Measurements from ENCODE around the gene RPLP2. TPM values are rescaled to one million over a fixed set of nuclear protein-coding genes. Genes with fewer than 3 reads are reported as not detected.

RPLP2 gene
- total and polyA plus RNA-seq, 5 donors from 2014 or later, result 2,313 to 3,705 (median 2,852) TPM

GRCh38 chr11:843818-844692 is 34.3 kb downstream of the RPLP2 start:
- ATAC-seq (ENCODE audit: low read depth in 2 of 2), result no peak
- H3K4me3 ChIP-seq (ENCODE audit: low read depth, low read length), result no peak overlapping the region
- no peak overlapping the region for H3K27ac ChIP-seq (ENCODE audit: insufficient read depth, low read length, poor library complexity, severe bottlenecking)
- H3K4me1 ChIP-seq (ENCODE audit: control insufficient read depth, insufficient read depth, low read length, poor library complexity, severe bottlenecking), result peaks cover 44% of the 10 kb centered on the region
- no peaks in the 10 kb centered on the region for H3K27me3 ChIP-seq (ENCODE audit: control insufficient read depth, insufficient read depth, low read length)
- H3K27me3 Mint-ChIP-seq, result peaks cover 24% of the 10 kb centered on the region
- no peak for DNase-seq
- no peak overlapping the region for H3K27ac Mint-ChIP-seq
- peaks cover 3% of the 10 kb centered on the region for H3K36me3 ChIP-seq (ENCODE audit: control insufficient read depth, insufficient read depth, low read length)
- no peaks in the 10 kb centered on the region for H3K9me3 ChIP-seq (ENCODE audit: control insufficient read depth in 2 of 2, low read length in 2 of 2)
- no peaks in the 10 kb centered on the region for H3K36me3 Mint-ChIP-seq
- H3K9me3 Mint-ChIP-seq, result no peaks in the 10 kb centered on the region
- peak overlapping the region; percentile 76 to 85 (median 84) for H3K4me3 Mint-ChIP-seq
- H3K4me1 Mint-ChIP-seq, result peaks cover 0 to 35% (median 6%) of the 10 kb centered on the region in 4 donors

DNA sequence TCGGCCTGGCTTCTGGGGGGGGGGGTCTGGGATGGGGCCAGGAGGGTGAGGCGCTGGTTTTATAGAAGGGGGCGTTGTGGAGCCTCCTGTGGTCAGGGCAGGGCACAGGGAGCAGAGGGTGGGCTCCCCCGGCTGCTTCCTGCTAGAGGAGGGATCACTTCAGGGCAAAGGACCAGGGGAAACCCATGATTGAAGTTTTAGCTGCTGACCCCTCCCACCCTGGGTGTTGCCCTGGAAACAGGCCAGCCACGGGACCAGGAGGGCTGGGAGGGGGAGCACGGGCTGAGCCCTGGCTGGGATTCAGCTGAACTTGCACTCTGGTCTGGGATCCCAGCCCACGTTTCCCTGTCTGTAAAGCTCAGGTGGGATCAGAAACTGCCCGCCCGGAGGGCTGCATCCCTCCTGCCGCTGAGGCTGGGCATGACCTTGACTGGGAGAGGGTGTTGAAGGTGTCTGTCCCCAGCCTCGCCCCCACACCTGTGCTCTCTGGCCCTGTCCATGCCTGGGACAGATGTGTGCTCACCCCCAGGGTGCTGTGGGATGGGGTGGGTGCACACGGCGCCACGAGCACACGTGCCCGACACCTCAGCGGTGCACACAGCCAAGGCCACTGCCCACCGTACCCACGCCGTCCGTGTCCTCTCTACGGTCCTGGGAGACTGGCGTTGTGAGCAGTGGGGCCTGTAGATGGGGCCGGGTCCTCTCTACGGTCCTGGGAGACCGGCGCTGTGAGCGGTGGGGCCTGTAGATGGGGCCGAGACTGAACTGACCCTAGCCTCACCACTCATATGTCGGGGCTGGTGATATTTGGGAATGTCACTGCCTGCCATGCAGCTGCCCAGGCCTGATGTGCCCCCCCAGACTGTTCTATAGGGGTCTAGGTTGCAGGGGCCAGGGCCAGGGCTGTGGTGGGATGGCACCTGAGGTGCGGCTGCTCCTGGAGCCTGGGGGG is 35.2 kb downstream of the RPLP2 start:
- peaks cover under 1% of the 10 kb centered on the region for H3K36me3 ChIP-seq (ENCODE audit: control insufficient read depth, insufficient read depth, low read length)
- H3K9me3 ChIP-seq (ENCODE audit: control insufficient read depth in 2 of 2, low read length in 2 of 2), result no peaks in the 10 kb centered on the region
- peaks cover 0 to 34% (median 6%) of the 10 kb centered on the region in 4 donors for H3K4me1 Mint-ChIP-seq
- no peaks in the 10 kb centered on the region for H3K27me3 ChIP-seq (ENCODE audit: control insufficient read depth, insufficient read depth, low read length)
- H3K4me3 Mint-ChIP-seq, result peak overlapping the region in 2 of 4 donors; percentile 19 to 27
- ATAC-seq (ENCODE audit: low read depth in 2 of 2), result no peak
- H3K4me3 ChIP-seq (ENCODE audit: low read depth, low read length), result no peak overlapping the region
- no peaks in the 10 kb centered on the region for H3K9me3 Mint-ChIP-seq
- peaks cover 24% of the 10 kb centered on the region for H3K27me3 Mint-ChIP-seq
- H3K4me1 ChIP-seq (ENCODE audit: control insufficient read depth, insufficient read depth, low read length, poor library complexity, severe bottlenecking), result peaks cover 49% of the 10 kb centered on the region
- H3K36me3 Mint-ChIP-seq, result no peaks in the 10 kb centered on the region
- no peak overlapping the region for H3K27ac Mint-ChIP-seq
- H3K27ac ChIP-seq (ENCODE audit: insufficient read depth, low read length, poor library complexity, severe bottlenecking), result no peak overlapping the region
- DNase-seq, result no peak

DNA sequence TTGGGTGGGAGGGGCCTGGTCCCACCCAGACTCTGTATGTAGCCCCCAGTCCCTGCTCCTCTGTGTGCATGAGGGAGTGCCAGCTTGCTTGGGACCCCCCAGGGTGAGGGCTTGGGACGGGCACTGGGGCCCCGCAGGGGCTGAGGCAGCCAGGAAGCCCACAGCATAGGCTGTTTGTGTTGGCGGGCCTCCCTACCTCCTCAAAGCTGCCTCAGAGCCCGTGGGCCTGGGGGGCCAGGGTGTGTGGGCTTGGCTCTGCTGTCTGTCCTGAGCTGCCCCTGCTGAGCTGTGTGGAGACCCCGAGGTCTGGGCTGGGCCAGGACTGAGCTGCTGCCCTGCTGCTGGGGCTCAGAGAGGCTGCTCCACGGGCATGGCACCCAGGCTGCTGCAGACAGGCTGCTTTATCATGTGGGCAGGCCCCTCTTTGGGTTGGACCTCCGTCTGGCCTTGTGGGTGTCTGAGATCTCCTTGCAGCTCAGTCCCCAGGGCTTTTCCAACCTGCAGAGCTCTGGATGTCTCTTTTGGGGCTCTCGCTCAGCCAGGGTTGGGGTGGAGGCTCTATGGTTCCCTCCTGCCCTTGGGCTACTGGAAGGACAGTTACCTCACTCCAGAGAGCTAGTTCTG is 36.2 kb downstream of the RPLP2 start:
- Histone ChIP-seq H3K9me3 (ENCODE audit: control insufficient read depth in 2 of 2, low read length in 2 of 2) (no peaks in the 10 kb centered on the region), H3K27ac (ENCODE audit: insufficient read depth, low read length, poor library complexity, severe bottlenecking) (no peak overlapping the region), H3K27me3 (ENCODE audit: control insufficient read depth, insufficient read depth, low read length) (no peaks in the 10 kb centered on the region), H3K4me1 (ENCODE audit: control insufficient read depth, insufficient read depth, low read length, poor library complexity, severe bottlenecking) (peaks cover 45% of the 10 kb centered on the region), H3K4me3 (ENCODE audit: low read depth, low read length) (no peak overlapping the region), H3K36me3 (ENCODE audit: control insufficient read depth, insufficient read depth, low read length) (no peaks in the 10 kb centered on the region)
- H3K9me3 Mint-ChIP-seq, result no peaks in the 10 kb centered on the region
- peaks cover 0 to 24% (median 3%) of the 10 kb centered on the region in 4 donors for H3K4me1 Mint-ChIP-seq
- H3K27ac Mint-ChIP-seq, result peak overlapping the region in 1 of 3 donors; percentile 69
- H3K27me3 Mint-ChIP-seq, result peaks cover 25% of the 10 kb centered on the region
- peak overlapping the region in 3 of 4 donors; percentile 19 to 27 (median 22) for H3K4me3 Mint-ChIP-seq
- H3K36me3 Mint-ChIP-seq, result no peaks in the 10 kb centered on the region
- no peak for ATAC-seq (ENCODE audit: low read depth in 2 of 2)
- DNase-seq, result no peak

DNA sequence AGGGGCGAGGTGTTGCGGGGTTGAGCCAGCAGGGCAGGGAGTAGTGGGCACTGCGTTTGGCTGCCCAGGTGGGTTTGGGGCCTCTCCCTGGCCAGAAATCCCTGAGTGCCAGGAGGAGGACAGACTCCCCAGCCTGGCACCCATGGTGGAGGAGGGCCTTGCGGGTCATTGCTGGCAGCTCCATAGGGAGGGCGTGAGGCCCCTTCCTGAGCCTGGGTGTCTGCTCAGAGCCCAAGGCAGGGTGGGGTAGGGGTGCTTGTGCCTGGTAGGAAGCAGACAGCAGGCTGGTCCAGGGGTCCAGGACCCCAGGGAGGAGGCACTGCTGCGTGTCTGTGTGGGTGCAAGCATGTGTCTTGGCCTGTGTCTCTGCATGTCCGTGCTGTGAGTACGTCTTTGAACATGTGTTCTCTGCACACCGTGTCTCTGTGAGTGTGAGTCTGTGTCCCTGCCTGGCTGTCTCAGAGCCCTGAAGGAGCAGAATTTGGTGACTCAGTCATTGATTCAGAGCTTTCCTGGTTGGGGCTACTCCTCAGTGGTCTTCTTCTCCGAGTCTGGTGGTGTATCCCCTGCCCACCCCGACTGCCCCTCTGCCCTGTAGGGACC is 36.8 kb downstream of the RPLP2 start:
- no peaks in the 10 kb centered on the region for H3K36me3 ChIP-seq (ENCODE audit: control insufficient read depth, insufficient read depth, low read length)
- Mint-ChIP-seq H3K4me1 (peaks cover 0 to 19% (median 3%) of the 10 kb centered on the region in 4 donors), H3K36me3 (no peaks in the 10 kb centered on the region), H3K27ac (no peak overlapping the region), H3K9me3 (no peaks in the 10 kb centered on the region), H3K4me3 (peak overlapping the region in 2 of 4 donors; percentile 22 to 39), H3K27me3 (peaks cover 29% of the 10 kb centered on the region)
- ATAC-seq (ENCODE audit: low read depth in 2 of 2) (no peak), DNase-seq (no peak)
- no peaks in the 10 kb centered on the region for H3K27me3 ChIP-seq (ENCODE audit: control insufficient read depth, insufficient read depth, low read length)
- H3K9me3 ChIP-seq (ENCODE audit: control insufficient read depth in 2 of 2, low read length in 2 of 2), result no peaks in the 10 kb centered on the region
- peaks cover 39% of the 10 kb centered on the region for H3K4me1 ChIP-seq (ENCODE audit: control insufficient read depth, insufficient read depth, low read length, poor library complexity, severe bottlenecking)
- H3K4me3 ChIP-seq (ENCODE audit: low read depth, low read length), result no peak overlapping the region
- H3K27ac ChIP-seq (ENCODE audit: insufficient read depth, low read length, poor library complexity, severe bottlenecking), result no peak overlapping the region

- H3K27ac Mint-ChIP-seq, result no peak overlapping the region
- H3K27me3 Mint-ChIP-seq, result peaks cover 33% of the 10 kb centered on the region
- H3K4me3 ChIP-seq (ENCODE audit: low read depth, low read length), result no peak overlapping the region
- peaks cover 0 to 21% (median 3%) of the 10 kb centered on the region in 4 donors for H3K4me1 Mint-ChIP-seq
- H3K27ac ChIP-seq (ENCODE audit: insufficient read depth, low read length, poor library complexity, severe bottlenecking), result no peak overlapping the region
- no peaks in the 10 kb centered on the region for H3K36me3 ChIP-seq (ENCODE audit: control insufficient read depth, insufficient read depth, low read length)
- no peaks in the 10 kb centered on the region for H3K27me3 ChIP-seq (ENCODE audit: control insufficient read depth, insufficient read depth, low read length)
- H3K9me3 ChIP-seq (ENCODE audit: control insufficient read depth in 2 of 2, low read length in 2 of 2), result no peaks in the 10 kb centered on the region
- no peak overlapping the region for H3K4me3 Mint-ChIP-seq
- H3K36me3 Mint-ChIP-seq, result no peaks in the 10 kb centered on the region
- no peak for DNase-seq
- no peak for ATAC-seq (ENCODE audit: low read depth in 2 of 2)
- H3K4me1 ChIP-seq (ENCODE audit: control insufficient read depth, insufficient read depth, low read length, poor library complexity, severe bottlenecking), result peaks cover 32% of the 10 kb centered on the region
- no peaks in the 10 kb centered on the region for H3K9me3 Mint-ChIP-seq
These were observed 38.1 kb downstream of the RPLP2 start for GRCh38 chr11:847876-848275.

DNA sequence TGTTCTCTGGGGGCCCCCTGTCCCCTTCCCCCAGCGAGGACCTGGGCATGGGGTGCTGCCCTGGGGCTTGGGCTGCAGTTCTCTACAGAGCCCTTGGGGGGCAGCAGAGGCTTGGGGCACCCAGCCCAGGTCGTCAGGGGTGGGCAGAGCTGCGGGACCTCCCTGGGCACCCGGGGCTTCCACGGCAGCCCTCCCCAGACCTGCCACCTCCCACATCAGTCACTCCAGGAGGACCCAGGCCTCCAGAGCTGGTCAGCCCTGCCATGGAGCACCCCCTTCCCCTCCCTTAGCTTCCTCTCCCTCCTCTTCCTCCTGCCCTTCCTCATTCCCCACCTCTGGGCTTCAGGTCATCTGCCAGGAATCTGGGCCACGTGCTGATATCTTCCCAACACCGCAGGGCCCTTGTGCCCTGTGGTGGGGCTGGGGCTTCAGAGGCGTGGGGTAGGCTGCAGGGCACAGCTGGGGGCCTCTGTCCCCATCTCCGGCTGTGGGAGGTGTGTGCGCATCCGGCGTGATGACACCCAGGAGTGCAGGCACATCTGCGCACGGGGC is 38.7 kb downstream of the RPLP2 start:
- Mint-ChIP-seq H3K4me1 (peaks cover 0 to 19% (median 3%) of the 10 kb centered on the region in 4 donors), H3K9me3 (no peaks in the 10 kb centered on the region), H3K27ac (no peak overlapping the region), H3K27me3 (peaks cover 30% of the 10 kb centered on the region), H3K4me3 (peak overlapping the region in 3 of 4 donors; percentile 43 to 69 (median 61)), H3K36me3 (no peaks in the 10 kb centered on the region)
- DNase-seq (peak; percentile 49 to 66 (median 50)), ATAC-seq (ENCODE audit: low read depth in 2 of 2) (peak; percentile 67 to 70)
- Histone ChIP-seq H3K36me3 (ENCODE audit: control insufficient read depth, insufficient read depth, low read length) (no peaks in the 10 kb centered on the region), H3K27me3 (ENCODE audit: control insufficient read depth, insufficient read depth, low read length) (no peaks in the 10 kb centered on the region), H3K4me3 (ENCODE audit: low read depth, low read length) (no peak overlapping the region), H3K27ac (ENCODE audit: insufficient read depth, low read length, poor library complexity, severe bottlenecking) (no peak overlapping the region), H3K4me1 (ENCODE audit: control insufficient read depth, insufficient read depth, low read length, poor library complexity, severe bottlenecking) (peaks cover 27% of the 10 kb centered on the region), H3K9me3 (ENCODE audit: control insufficient read depth in 2 of 2, low read length in 2 of 2) (no peaks in the 10 kb centered on the region)

Measured in CD4-positive, CD25-positive, alpha-beta regulatory T cell (primary cell).